ENCODE results near the gene SYNRG.

GRCh38 chr17:37488607-37489196 lies 120.5 kb downstream of the SYNRG start:
- no peak for TF ChIP-seq RAD21 (IDR thresholded peaks at IDR 0.05)
- no peak for TF ChIP-seq CTCF (IDR thresholded peaks at IDR 0.05; ENCODE audit: low read depth, low read length, missing input control)
- TF ChIP-seq EGR1 (IDR thresholded peaks at IDR 0.05; ENCODE audit: low read depth in 2 of 2), result no peak
- TF ChIP-seq SP1 (IDR thresholded peaks at IDR 0.05), result no peak
- no peak for TF ChIP-seq TAF1 (conservative IDR thresholded peaks at IDR 0.05)
- TF ChIP-seq, protein P1, sequence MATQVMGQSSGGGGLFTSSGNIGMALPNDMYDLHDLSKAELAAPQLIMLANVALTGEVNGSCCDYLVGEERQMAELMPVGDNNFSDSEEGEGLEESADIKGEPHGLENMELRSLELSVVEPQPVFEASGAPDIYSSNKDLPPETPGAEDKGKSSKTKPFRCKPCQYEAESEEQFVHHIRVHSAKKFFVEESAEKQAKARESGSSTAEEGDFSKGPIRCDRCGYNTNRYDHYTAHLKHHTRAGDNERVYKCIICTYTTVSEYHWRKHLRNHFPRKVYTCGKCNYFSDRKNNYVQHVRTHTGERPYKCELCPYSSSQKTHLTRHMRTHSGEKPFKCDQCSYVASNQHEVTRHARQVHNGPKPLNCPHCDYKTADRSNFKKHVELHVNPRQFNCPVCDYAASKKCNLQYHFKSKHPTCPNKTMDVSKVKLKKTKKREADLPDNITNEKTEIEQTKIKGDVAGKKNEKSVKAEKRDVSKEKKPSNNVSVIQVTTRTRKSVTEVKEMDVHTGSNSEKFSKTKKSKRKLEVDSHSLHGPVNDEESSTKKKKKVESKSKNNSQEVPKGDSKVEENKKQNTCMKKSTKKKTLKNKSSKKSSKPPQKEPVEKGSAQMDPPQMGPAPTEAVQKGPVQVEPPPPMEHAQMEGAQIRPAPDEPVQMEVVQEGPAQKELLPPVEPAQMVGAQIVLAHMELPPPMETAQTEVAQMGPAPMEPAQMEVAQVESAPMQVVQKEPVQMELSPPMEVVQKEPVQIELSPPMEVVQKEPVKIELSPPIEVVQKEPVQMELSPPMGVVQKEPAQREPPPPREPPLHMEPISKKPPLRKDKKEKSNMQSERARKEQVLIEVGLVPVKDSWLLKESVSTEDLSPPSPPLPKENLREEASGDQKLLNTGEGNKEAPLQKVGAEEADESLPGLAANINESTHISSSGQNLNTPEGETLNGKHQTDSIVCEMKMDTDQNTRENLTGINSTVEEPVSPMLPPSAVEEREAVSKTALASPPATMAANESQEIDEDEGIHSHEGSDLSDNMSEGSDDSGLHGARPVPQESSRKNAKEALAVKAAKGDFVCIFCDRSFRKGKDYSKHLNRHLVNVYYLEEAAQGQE (IDR thresholded peaks at IDR 0.05), result no peak

Data from liver (tissue), 3 donors.